HG03139 (cell line): Measurements from ENCODE around the gene ADORA2A.

ENCODE experiments used
- ATAC-seq: cut with Tn5 transposase; IDR thresholded peaks from one replicate; pipeline ENCODE4 v1.9.1; 2021; ENCODE audit not compliant: unreplicated experiment

ADORA2A gene

DNA sequence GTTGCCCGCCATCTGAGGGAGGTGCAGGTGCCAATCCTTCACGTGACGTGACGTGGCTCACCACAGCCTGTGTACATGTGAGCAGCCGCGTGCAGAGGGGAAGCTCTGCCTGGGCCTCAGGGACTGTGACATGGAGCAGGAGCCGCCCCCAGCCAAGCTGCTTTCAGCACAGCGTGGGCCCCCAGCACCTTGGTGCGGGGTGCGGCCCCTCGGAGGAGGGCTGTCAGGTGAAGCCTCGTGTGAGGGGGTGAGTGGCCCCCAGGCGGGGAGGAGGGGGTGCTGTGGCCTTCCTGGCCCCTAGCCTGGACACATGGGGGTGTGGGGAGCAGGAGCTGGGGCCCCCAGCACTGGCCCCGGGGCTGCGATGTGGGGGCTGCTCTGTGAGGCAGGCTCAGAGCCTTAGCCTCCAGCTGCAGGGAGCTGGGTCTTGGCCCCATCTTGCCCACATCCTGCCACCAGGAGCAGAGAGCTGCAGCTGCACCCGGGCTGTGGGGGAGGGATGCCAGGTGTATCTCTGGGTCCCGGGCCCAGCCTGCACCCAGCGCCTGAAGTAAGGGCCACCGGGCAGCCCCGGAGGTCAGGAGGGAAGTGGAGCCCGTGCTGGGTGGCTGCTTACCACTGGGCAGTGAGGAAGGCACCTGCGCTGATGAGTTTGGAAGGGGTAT, at the start of gene ADORA2A:
Gene ADORA2A (plus strand): TSS at position 100 of the 665 bp plus-strand sequence. CDS start 5,806 bp downstream, outside the sequence.
- ATAC-seq: peak; percentile 38

DNA sequence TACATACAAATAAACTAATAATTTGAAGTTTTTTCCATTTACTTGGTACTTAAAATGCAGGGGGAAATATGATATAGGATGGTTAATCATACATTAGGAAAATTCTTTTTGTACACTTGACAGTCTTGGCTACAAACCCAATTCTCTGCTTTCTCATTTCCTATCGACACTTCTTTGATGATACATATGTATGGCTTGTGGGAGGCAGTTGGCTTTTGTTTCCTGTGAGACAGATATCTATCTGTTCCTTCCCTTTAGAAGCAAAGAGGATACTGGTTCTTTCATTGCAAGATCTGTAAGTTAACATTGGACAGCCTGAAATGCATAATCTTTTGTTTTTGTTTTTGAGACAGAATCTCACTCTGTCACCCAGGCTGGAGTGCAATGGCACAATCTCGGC, 47.9 kb upstream of the ADORA2A start:
- ATAC-seq: no peak

DNA sequence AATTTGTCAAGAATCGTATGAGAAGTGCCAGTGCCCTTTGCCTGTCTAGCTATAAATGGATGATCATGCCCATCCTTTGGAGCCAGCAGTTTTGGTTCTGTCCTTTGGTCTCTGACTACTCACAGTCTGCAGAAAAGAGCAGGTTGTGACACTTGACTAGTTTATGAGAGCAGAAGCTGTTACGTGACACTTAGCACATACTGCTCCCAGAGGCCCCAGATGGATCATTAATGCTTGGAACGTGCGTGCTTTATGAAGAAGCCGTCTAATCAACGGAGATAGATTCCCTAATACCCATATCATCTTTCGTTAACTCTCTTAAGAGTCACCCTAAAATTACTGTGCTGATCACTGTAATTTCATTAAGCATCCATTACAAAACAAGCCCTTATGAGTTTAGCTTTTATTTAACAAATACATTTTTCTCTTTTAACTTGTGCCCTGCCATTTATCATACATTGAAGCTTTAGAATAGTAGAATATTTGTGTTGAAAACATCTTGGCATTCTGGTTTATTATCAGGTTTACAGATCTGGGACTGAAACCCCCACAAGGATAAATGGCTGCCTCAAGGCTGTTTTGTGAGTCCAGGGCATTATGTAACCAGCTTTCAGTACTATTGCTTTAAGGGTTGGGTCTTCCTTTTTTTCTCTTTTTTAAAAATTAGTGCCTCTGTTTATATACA, 47.0 kb upstream of the ADORA2A start:
- no peak for ATAC-seq

DNA sequence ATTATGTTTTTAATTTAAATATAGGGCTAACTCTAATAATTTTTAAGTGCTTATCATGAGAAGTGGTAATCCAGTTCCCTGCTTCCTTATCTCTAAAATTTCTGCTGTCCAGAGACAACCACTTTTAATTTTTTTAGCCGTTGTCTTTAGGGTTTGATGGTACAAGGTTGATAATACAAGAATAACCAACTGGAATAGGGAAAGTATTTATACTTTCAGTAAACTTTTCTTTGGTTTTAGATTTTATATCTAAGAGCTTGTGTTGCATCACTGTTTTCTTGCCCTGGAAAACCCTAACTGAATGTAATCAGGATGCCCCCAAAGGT, 46.5 kb upstream of the ADORA2A start:
- no peak for ATAC-seq

DNA sequence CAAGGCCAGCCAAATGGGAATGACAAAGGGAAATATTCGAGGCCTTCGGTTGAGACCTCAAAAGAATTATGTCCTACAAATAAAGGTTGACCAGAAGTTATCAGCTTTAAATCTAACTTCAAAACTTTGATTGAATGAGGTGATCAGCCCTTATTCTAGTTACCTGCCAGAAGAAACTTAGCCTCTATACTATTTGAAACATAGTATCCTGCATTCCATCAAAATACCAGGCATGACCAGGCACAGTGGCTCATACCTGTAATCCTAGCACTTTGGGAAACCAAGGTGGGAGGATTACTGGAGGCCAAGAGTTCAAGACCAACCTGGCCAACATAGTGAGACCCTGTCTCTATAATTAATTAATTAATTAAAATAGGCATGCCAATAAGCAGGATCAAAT, 44.3 kb upstream of the ADORA2A start:
- ATAC-seq: no peak

DNA sequence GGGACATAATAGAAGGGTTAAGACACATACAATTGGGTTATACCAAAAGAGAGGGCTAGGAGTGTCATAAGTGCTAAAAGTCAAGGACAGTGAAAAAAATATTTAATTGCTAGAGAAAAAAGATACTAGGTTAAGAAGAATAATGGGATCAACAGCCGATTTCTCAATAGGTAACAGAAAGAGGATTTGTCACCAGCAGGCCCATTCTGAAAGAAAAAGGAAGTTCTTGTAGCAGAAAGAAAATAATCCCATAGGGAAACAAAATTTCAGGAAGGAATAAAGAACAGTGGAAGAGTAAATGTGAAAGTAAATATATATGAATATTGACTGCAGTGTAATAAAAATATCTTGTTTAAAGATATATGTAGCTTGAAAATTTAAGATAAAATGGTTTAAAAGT, 43.3 kb upstream of the ADORA2A start:
- ATAC-seq: no peak

DNA sequence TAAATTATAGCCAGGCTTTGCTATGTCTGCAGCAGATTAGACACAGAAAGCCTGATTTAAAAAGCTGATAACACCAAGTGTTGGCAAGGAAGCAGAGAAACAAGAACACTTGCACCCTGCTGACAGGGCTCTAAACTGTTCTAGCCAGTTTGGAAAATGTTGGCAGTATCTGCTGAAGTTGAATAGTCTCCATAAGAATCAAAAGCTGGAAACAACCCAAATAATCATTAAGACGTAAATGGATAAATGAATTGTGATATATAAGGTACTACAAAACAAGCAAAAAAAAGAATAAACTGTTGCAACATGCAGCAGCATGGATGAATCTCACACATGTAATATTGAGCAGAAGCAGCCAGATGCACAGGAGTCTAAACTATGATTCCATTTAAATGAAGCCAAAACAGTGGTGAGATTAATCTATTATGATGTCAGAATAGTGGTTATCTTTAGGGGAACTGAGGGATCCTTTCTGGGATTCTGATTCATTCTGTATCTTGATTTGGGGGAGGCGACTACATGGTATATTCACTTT, 40.4 kb upstream of the ADORA2A start:
- no peak for ATAC-seq

DNA sequence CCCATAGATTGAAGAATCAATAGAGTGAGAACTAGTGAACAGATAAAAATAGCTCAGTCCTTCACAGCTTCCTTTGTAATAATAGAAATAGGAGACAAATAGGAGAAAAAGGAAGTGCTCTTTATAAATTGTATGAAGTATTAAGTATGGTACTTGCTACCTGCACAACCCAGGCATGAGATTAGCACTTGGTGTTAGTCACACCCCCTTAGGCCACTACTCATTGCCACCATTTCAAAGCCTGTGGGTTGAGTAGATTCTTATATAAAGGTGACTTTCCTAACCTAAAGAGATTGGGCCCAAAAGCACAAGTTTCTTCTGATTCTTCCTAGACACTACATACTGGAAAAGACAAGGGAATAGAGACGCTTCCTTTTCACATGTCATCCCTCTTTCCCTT, 37.7 kb upstream of the ADORA2A start:
- no peak for ATAC-seq

DNA sequence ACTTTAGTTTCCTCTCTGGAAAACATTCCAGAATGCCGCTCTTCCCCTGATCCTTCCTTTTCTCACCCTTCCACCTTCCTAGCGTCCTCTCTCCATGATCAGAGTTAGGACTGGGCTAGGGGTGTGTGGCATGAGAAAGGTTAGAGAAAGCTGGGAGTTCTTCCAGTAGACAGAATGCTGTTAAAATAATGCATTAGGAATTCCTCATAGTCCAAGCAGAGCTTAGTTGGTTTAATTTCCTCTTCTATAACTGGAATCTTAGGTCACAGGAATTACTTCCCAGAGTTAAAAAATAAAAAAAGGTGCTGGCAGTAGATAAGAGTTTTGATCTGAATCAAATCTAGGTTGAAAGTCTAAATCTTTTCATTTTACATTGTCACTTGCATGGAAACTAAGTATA, 37.2 kb upstream of the ADORA2A start:
- ATAC-seq: no peak

DNA sequence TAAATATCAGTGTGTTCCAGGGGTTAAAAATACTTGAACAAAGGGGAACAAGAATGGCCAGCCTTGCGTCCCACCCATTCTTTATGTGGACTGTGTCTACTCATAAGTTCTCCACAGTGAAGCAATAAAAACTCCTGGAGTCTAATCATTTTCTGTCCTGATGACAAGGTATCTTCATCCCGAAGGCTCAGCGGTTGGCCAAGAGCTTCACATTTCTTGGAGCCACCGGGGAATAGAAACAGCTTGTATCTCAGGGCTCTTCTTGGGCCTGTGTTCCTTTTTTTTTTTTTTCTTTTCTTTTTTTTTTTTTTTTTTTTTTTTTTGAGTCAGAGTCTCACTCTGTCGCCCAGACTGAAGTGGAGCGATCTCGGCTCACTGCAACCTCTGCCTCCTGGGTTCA, 36.8 kb upstream of the ADORA2A start:
- no peak for ATAC-seq

DNA sequence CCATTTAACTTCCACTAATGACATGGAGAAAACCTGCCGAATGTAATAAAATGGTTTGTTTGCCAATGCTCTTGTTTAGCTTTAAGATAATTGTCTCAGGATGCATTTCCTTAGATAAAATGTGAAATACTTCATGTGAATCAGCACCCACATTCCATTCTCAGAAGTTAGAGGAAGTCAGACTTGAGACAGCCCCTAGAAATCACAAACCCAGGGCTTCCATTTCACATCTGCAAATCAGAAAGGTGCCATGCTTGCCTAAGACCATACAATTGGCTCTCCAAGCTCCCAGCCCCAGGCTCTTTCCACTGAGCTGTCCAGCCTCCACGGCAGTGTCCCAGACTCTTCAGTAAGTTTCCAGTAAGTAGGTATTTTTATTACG, 35.6 kb upstream of the ADORA2A start:
- ATAC-seq: no peak

DNA sequence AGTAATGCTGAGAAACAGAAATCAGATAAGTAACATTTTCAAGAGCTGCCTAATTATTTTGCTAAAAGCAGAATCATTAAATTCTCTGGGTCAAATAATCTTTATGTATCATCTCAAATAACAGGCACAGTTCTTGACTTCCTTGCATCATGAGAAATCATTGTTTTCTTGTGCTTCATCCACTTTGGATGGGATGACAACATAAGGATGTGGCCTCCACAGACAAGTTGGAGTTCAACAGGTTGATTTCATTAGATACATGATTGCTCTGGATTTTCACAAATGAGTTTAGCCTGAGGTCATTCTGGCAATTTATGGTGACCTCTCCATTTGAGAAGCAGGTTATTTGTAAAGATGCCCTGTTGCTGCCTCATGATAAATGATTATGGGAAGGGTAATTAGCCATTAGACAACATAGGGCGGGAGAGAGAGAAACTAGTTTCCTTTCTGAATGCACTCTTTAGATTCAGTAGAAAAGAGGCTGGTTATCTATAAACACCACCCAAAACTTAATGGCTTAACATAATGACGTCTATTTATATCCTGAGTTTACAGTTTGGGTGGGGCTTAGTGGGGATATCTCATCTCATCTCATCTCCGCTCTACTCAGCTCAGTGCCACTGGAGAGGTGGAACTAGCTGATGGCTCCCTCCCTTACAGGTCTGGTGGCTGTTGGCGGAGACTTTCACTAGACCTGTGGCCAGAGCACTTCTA, 35.0 kb upstream of the ADORA2A start:
- ATAC-seq: no peak

DNA sequence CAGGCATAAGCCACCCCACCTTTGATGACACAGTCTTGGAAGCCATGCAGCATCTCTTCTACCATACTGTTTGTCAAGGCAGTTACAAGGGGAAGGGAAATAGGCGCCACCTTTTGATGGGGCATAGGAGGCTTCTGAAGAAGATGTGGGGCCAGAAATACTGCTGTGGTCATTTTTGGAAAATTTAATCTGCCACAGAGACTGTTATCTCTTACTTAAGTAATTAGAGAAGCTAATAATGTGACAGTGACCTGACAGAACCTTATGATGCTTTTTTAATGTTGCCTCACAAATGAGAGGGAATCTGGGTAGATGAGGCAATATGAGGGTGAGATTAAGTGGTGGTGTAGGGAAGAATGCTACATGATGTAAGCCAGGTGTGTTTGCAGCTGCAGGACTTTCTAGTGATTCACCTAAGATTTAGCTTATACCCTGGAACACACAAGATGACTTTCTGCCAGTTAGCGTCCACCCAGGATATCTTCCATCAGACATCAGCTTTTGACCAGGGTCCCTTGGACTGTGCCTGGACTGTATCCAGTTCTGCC, 34.3 kb upstream of the ADORA2A start:
- ATAC-seq: no peak

DNA sequence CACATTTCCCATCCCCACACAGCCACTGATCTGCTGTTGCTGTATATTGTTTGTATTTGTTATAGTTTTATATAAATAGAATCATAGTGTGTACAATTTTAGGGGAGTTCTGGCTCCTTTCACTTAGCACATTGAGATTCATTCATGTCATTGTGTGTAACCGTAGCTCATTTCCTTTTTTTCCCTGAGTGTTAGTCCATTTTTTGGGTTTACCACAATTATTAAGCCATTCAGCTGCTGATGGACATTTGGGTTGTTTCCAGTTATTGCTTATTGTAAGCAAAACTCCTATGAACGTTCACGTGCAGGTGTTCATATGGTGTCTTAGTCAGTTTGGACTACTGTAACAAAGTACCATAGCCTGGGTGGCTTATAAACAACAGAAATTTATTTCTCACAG, 33.6 kb upstream of the ADORA2A start:
- no peak for ATAC-seq

DNA sequence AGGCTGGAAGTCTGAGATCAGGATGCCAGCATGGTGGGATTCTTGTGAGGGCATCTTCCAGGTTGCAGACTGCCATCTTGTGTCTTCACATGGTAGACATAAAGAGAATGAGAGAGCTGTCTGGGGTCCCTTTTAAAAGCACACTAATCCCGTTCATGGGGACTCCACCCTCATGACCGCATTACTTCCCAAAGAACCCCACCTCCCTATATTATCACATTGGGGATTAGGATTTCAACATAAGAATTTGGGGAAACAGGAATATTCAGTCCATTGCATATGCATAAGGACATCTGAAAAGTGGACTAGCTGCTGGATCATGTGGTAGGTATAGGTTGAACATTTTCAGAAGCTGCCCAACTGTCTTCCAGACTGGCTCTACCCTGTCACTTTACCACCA, 33.1 kb upstream of the ADORA2A start:
- no peak for ATAC-seq

DNA sequence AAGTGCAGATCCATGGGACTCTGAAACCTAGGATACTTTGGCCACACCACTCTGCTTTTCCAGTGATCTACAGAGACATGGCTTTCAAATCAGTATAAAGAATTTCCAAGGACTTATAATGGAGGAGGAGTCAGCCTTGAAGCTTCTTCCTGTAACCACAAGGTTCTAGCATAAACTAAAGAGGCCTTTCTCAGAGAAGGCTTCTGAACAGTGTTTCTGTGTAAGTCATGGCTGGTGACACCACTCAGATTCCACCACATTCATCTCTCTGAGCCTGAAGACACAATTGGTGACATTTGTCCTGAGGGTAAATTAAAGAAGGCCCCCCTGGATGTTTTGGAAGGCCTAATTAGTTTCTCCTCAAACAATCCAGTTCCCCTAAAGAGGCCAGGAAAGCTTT, 29.0 kb upstream of the ADORA2A start:
- ATAC-seq: no peak

DNA sequence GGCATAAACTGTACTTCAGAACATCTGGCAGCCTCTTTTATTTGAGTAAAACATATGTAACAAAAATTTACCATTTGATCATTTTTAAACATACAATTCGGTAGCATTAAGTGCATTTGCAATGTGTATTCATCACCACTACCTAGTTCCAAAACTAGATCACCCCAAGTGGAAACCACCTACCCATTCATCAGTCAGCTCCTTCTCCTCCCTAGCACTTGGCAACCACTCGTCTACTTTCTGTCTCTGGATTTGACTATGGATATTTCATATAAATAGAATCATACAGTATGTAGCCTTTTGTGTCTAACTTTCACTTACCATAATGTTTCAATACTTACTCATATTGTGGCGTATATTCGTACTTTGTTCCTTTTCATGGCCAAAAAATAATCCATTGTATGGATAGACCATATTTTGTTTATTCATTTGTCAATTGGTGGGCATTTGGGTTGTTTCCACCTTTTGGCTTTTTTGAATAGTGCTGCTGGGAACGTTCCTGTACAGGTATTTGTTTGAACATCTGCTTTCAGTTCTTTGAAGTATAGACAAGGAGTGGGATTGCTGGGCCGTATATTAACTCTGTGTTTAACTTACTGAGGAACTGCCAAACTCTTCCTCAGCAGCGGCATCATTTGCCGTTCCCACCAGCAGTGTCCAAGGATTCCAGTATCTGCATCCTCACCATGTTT, 27.2 kb upstream of the ADORA2A start:
- ATAC-seq: no peak

DNA sequence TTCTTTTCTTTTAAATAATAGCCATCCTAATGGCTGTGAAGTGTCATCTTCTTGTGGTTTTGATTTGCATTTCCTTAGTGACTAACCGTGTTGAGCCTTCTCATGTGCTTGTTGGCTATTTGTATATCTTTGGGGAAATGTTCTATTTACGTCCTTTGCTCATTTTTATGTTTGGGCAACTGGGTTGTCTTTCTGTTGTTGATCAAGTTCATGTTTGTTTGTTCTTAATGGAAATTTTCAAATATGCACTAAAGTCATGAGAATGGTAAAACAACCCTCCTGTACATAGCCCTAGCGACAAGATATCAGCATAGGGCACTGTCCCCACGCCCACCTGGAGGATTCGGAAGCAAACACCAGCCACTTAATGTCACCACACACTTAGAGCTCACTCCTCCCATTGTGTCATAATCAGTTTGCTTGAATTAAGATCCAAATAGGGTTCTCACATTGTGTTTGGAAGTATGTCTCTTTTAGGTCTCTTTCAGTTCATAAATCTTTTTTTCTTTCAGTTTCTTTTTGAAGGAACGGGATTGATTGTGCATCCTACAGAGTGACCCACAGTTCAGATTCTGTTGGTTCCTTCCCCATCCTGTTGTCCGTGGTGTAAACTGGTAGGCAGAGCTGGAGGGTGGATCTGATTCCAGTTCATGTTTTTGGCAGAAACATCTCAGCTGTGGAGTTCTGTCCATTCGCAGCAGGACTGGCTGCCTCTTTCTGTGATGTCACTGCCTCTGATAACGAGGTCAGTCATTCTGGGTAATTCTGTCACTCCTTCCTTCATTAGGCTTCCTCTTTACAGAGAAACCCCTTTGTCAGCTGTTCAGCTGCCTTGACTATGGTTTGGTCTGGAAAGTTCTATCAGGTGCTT, 26.4 kb upstream of the ADORA2A start:
- ATAC-seq: no peak

DNA sequence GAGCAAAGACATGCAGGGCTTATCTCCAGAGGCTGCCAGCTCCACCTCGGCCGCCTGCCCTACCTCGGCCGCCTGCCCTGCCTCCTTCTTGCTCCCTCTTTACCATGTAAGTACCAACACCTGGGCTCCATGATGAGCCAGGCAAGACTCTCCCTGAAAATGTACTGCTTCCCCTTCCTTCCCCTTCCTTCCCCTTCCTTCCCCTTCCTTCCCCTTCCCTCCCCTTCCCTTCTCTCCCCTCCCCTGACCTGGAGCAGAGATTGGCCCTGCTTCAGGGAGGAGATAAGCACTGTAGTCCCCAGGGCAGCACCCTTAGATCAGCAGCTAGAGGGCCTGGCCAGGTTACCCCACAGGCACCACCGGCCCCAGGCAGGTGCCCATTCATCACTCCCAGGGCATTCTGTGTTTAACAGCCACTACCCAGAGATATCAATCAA, 25.4 kb upstream of the ADORA2A start:
- ATAC-seq: no peak

DNA sequence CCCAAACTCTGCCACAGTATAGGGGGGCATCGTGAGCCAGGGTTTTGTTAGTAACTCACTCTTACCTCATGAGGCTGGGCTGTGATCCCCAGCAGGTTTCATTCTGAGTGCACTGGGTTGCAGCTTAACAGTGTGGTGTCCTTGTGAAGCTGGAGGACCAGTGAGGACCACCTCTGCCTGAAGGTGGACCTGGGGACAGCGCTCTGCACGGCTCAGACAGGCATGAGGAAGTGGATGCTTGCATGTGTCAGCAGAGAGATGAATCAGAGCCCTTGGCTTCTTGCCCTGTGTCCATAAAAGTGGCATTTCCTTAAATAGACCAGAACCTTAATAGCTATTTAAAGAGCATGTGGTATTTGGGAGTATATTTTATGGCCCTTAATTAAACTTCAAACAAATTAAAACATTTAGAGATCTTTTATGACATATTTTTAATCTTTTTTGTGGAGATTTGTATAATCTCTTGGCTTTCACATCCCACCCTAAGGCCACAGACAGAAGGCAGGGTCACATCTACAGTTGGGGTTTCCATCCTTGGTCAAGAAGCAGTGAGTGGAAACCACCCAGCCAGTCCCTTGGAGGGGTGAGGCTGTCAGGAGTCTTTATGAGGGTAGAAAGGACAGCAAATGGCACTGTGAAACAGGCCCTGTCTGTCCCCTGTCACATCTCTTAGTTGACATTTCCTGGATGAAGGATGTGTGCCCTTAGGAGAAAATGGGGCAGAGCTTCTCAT, 24.8 kb upstream of the ADORA2A start:
- ATAC-seq: no peak
